ENCODE results near the gene ELF2.
A peak's percentile ranks its signal among the peaks of the same experiment; 100 is the strongest.
"Not testable (repeated sequence)": the region's sequence is repeated elsewhere in the genome, so short reads cannot be mapped to it uniquely, and the experiment has no call there.

ELF2 gene

GRCh38 chr4:139177049-139177868 lies at the start of gene ELF2:
Gene ELF2 (minus strand): TSS chr4:139177218. CDS start chr4:139137701, 39,517 bp downstream.
- DNase-seq: peak; percentile 92

DNA sequence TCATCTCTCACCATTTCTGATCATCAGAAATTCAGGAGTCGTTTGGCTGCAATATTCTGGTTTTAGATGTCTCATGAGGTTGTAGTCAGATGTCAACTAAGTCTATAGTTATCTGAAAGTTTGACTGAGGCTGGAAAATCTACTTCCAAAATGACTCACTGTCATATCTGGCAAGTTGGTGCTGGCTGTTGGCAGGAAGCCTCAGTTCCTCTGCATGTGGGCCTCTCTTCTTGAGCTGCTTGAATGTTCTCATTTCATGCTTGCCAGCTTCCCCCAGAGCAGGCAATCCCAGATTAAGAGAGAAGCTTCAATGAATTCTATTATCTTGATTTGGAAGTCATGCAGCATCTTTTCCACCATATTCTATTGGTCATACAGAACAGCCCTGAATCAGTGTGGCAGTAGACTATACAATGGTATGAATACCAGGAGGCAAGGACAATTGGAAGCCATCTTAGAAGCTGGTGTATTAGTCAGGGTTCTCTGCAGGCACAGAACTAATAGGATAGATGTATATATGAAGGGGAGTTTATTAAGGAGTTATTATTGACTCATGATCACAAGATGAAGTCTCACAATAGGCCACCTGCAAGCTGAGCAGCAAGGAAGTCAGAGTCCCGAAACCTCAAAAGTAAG lies 46.8 kb upstream of the ELF2 start:
- no peak for DNase-seq

DNA sequence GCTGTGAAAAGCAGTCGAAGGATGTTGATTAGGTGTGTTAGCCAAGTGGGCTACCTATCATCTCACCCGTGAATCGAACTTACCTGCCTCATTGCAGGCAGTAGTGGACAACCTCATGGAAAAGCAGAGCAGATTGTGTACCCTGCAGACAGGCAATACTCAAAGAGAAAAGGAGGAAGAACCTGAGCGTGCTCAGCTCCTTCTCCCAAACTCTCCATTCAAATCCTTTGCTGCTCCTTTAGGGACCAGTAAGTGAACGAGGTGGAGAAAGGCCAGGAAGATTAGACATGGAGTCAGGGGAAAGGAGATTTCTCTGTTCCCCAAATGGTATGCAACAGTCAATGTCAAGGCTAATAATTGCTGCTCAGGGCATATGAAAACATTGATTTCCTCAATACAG lies 45.2 kb upstream of the ELF2 start:
- no peak for DNase-seq

- DNase-seq: no peak
Observed at GRCh38 chr4:139221687-139222086, 44.7 kb upstream of the ELF2 start.

- no peak for DNase-seq
Observed at GRCh38 chr4:139219450-139220055, 42.5 kb upstream of the ELF2 start.

DNA sequence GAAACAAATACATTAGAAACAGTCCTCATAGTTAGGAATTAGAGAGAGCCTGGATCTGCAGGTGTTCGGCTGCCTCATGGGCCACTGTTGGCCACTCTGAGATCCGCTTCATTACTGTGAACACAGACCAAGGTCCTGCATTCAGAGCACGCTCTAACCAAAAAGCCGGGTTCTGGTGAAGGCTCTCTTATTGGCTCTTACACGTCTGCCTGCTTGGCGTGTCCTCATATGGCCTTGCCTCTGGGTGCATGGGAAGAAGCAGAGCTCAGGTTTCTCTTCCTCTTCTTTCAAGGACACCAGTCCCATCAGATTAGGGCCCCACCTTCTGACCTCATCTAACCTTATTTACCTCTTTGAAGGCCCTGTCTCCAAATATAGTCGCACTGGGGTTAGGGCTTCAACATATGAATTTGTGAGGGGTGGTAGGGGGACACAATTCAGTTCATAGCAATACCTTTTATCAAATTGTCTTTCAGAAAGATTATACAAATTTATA lies 37.1 kb upstream of the ELF2 start:
- DNase-seq: no peak

DNA sequence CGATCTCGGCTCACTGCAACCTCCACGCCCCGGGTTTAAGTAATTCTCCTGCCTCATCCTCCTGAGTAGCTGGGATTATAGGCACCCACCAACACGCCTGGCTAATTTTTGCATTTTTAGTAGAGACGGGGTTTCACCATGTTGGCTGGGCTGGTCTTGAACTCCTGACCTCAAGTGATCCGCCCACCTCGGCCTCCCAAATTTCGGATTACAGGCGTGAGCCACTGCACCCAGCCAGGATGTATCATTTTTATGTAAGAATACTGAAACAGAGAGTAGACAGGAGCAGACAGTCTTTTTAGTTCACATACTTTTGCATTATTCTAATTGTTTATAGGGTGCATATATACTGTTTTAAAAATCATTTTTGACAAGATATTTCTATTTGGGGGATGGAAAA lies 36.6 kb upstream of the ELF2 start:
- not testable (repeated sequence) for DNase-seq

DNA sequence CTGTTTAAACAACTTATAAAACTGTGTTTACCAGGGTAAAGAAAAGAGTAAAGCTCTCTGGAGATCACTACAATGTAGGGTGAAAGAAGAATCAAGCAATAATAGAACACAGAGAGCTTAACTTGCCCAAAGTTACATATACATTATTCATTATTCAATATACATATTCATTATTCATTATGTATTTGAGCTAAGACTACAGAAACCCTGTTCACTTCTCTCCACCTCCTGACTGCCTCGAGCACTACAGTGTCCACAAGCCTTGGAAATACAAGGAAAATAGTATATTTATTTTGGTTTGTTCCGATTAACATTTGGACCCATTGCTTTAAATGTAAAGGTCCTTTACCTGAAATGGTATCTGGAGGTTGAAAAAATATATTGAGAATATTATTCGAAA lies 35.9 kb upstream of the ELF2 start:
- DNase-seq: no peak

DNA sequence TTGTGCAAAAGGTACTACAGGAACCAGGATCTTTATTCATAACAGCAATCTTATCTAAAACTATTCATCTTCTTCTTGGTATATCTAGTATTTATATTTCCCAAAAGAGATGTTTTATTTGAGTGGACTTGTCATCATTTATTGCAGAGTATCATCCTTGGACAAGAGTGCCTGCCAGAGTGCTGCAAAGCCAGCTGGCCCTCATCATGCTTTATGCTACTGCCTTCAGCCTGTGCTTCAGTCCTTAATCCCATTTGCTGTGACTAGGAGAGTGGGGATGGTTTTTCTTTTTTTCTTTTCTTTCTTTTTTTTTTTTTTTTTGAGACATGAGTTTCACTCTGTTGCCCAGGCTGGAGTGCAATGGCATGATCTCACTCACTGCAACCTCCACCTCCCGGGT lies 33.5 kb upstream of the ELF2 start:
- DNase-seq: no peak

DNA sequence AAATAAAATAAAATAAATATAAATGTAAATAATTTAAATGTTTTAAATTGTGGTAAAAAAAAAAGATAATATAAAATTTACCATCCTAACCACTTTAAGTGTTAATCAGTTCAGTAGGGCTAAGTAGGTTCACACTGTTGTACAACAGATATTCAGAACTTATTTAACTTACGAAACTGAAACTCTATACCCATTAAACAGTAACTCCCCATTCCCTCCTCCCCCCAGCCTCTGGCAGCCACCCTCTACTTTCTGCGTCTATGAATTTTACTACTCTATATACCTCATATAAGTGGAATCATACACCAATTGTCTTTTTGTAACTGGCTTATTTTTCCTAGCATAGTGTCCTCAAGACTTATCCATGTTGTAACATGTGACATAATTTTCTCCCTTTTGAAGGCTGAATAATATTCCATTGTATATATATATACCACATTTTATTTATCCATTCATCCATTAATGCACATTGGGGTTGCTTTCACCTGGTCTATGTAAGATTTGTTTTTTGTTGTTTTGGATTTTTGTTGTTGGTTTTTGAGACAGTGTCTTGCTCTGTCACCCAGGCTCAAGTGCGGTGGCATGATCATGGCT lies 32.5 kb upstream of the ELF2 start:
- DNase-seq: no peak

DNA sequence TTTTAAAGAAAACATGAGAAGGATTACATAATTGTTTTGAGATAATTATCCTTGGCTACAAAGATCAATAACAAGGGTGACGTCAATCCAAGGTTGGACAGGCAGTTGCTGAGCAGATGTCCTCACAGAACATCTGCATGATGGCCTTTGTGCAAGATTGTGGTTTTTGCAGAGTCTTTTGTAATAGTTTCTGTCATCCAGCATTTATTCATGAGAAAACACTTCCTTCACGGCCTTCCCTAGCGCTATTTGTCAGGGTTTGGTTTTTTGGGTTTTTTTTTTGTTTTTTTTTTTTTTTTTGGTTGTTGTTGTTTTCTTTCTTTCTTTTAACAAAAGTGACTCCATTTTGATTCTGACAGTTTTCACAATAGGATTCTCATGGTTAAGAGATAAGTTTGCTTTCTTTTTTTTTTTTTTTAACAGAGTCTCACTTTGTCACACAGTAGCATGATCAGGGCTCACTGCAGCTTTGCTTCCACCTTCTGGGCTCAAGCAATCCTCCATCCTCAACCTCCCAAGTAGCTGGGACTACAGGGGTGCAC lies 31.5 kb upstream of the ELF2 start:
- DNase-seq: no peak

GRCh38 chr4:139207873-139208403 lies 30.9 kb upstream of the ELF2 start:
- peak; percentile 24 for DNase-seq

- DNase-seq: no peak
Observed at GRCh38 chr4:139207247-139207646, 30.2 kb upstream of the ELF2 start.

- no peak for DNase-seq
Observed at GRCh38 chr4:139202991-139203390, 26.0 kb upstream of the ELF2 start.

GRCh38 chr4:139200506-139200905 lies 23.5 kb upstream of the ELF2 start:
- no peak for DNase-seq

- DNase-seq: no peak
Observed at GRCh38 chr4:139200102-139200501, 23.1 kb upstream of the ELF2 start.

DNA sequence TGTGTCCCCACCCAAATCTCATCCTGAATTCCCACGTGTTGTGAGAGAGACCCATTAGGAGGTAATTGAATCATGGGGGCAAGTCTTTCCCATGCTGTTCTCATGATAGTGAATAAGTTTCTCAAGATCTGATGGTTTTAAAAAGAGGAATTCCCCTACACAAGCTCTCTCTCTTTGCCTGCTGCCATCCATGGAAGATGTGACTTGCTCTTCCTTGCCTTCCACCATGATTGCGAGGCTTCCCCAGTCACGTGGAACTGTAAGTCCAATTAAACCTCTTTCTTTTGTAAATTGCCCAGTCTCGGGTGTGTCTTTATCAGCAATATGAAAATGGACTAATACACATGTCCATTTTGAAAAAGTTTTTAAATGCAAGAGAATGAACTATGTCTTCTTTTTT lies 20.2 kb upstream of the ELF2 start:
- not testable (repeated sequence) for DNase-seq

DNA sequence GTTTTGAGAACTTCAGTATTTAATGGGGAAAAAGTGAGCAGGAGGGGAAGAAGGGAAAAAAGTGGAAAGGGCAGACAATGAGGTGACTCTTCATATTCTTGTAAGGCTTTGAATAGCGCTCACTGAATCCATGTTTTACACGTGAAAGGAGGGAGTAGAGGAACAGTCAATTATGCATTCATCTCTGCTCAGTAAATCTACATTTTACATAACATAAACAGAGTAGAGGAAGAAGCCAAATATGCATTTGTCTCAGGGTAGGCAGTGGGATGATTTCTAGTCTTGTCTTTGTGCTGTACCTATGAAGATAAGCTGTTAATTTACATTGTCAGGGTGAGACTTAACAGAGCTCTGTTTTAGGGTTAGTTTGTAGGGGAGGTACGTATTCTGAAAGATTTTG lies 19.4 kb upstream of the ELF2 start:
- no peak for DNase-seq

DNA sequence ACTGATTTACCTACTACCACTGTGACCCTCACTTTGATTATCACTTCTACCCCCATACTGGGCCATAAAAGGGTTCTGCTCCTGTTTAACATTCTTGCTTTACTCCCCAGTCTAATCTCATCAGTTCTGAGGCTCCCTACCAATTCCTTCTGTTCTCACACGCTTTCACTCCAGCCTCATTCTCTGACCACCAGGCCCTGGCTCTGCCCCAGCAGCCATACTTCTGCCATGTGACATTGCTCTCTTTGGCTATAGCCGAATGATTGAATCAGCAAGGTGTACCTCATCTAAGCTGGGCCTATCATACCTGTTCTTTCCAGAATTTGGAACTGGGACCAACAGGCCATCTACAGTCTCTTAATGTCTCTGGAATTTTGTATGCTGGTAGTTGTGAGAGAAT lies 14.4 kb upstream of the ELF2 start:
- no peak for DNase-seq

GRCh38 chr4:139189972-139190371 lies 13.0 kb upstream of the ELF2 start:
- no peak for DNase-seq

GRCh38 chr4:139189417-139189749 lies 12.4 kb upstream of the ELF2 start:
- DNase-seq: no peak

DNA sequence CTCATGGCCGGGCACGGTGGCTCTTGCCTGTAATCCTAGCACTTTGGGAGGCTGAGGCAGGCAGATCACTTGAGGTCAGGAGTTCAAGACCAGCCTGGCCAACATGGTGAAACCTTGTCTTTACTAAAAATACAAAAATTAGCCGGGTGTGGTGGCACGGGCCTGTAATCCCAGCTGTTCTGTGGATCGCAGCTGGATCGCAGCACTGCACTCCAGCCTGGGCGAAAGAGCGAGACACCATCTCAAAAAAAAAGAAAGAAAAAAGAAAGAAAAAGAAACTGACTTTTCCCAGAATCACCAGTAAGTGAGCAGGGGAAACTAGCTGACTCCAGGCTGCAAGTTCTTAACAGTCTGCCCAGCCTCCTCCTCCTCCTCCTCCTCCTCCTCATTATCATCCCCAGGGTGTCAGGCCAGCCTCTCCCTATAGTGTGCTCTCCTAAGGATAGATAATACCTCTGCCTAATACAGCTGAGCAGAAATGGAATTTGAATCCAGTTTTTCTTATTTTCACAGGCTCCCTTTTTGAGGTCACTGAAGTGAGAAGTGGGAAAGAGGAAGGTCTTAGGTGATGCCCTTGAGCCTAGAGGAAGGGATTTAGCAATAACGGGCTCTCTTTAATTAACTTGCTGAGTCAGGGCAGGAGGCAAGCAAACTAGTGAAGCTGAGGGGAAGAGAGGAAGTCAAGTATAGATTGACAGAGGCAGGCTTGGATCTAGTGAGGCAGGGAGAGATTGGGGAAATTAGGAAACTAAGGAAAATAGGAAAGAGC lies 11.8 kb upstream of the ELF2 start:
- DNase-seq: no peak

All from retina (tissue), 1 donor.